Hepatocyte (in vitro differentiated cells): ENCODE measurements around the gene OR1N1.

Experiments
- EZH2 ChIP-seq: fragments of 200-600 bp; sonication (generic); IDR thresholded peaks from 2 replicates; pipeline ENCODE4 v1.6.1; 2016; ENCODE audit warnings: antibody characterized with exemption, mild to moderate bottlenecking, borderline replicate concordance
- EZH2phosphoT487 ChIP-seq: fragments of 200-600 bp; sonication (generic); IDR thresholded peaks from one replicate; pipeline ENCODE4 v1.6.1; 2018; ENCODE audit warnings: antibody characterized with exemption, mild to moderate bottlenecking, low read depth, moderate library complexity; ENCODE audit not compliant: unreplicated experiment, severe bottlenecking
- TF ChIP-seq, protein P1 (sequence below): fragments of 200-600 bp; sonication (generic); IDR thresholded peaks from 2 replicates; pipeline ENCODE4 v1.5.1; 2016; ENCODE audit warnings: antibody characterized with exemption, mild to moderate bottlenecking; ENCODE audit not compliant: poor library complexity

DNA sequence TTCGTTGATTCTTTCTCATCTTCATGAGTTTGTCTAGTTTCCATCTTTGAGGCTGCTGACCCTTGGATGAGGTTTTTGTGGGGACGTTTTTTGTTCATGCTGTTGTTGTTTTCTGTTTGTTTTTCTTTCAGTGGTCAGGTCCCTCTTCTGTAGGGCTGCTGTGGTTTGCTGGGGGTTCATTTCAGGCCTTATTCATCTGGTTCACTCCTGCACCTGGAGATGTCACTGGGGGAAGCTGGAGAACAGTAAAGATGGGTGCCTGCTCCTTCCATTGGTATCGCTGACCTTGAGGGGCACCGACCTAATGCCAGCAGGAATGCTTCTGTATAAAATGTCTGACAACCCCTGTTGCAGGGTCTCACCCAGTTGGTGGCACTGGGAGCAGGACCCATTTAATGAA, 34.4 kb upstream of the OR1N1 start:
- TF ChIP-seq EZH2 (no peak), EZH2phosphoT487 (no peak)
- TF ChIP-seq, protein P1, sequence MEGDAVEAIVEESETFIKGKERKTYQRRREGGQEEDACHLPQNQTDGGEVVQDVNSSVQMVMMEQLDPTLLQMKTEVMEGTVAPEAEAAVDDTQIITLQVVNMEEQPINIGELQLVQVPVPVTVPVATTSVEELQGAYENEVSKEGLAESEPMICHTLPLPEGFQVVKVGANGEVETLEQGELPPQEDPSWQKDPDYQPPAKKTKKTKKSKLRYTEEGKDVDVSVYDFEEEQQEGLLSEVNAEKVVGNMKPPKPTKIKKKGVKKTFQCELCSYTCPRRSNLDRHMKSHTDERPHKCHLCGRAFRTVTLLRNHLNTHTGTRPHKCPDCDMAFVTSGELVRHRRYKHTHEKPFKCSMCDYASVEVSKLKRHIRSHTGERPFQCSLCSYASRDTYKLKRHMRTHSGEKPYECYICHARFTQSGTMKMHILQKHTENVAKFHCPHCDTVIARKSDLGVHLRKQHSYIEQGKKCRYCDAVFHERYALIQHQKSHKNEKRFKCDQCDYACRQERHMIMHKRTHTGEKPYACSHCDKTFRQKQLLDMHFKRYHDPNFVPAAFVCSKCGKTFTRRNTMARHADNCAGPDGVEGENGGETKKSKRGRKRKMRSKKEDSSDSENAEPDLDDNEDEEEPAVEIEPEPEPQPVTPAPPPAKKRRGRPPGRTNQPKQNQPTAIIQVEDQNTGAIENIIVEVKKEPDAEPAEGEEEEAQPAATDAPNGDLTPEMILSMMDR: no peak
